ENCODE measurements around the gene ACOXL.
"Not testable (repeated sequence)": the region's sequence is repeated elsewhere in the genome, so short reads cannot be mapped to it uniquely, and the experiment has no call there.

Gene ACOXL

GRCh38 chr2:110960281-110960680 is 227.9 kb downstream of the ACOXL start:
- no peak overlapping the region for H3K4me3 ChIP-seq (ENCODE audit: low read depth, low read length)
- TF ChIP-seq, protein P1, sequence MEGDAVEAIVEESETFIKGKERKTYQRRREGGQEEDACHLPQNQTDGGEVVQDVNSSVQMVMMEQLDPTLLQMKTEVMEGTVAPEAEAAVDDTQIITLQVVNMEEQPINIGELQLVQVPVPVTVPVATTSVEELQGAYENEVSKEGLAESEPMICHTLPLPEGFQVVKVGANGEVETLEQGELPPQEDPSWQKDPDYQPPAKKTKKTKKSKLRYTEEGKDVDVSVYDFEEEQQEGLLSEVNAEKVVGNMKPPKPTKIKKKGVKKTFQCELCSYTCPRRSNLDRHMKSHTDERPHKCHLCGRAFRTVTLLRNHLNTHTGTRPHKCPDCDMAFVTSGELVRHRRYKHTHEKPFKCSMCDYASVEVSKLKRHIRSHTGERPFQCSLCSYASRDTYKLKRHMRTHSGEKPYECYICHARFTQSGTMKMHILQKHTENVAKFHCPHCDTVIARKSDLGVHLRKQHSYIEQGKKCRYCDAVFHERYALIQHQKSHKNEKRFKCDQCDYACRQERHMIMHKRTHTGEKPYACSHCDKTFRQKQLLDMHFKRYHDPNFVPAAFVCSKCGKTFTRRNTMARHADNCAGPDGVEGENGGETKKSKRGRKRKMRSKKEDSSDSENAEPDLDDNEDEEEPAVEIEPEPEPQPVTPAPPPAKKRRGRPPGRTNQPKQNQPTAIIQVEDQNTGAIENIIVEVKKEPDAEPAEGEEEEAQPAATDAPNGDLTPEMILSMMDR (conservative IDR thresholded peaks at IDR 0.05; ENCODE audit: low read depth, low read length), result no peak
- DNase-seq (ENCODE audit: low read depth), result no peak

GRCh38 chr2:110960954-110961353 is 228.6 kb downstream of the ACOXL start:
- no peak for DNase-seq (ENCODE audit: low read depth)
- no peak overlapping the region for H3K4me3 ChIP-seq (ENCODE audit: low read depth, low read length)
- TF ChIP-seq, protein P1 (conservative IDR thresholded peaks at IDR 0.05; ENCODE audit: low read depth, low read length), result no peak

- DNase-seq (ENCODE audit: low read depth); H3K4me3 ChIP-seq (ENCODE audit: low read depth, low read length): not testable (repeated sequence)
Observed at GRCh38 chr2:110961643-110962042, 229.3 kb downstream of the ACOXL start.

DNA sequence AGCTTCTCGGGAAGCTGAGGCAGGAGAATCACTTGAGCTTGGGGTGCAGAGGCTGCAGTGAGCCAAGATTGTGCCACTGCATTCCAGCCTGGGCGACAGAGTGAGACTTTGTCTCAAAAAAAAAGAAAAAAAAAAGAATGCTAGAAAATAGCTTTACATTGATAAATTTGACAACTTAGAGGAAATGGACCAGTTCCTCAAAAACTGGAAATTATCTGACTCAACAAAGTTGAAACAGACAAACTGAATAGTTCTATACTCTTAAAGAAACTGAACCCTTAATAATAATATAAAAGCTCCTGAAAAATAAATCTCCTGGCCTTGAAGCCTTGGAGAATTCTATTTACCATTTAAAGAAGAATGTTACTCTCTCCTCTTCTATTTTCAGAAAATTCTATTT is 237.3 kb downstream of the ACOXL start:
- TF ChIP-seq, protein P1 (conservative IDR thresholded peaks at IDR 0.05; ENCODE audit: low read depth, low read length), result no peak
- no peak overlapping the region for H3K4me3 ChIP-seq (ENCODE audit: low read depth, low read length)
- no peak for DNase-seq (ENCODE audit: low read depth)

DNA sequence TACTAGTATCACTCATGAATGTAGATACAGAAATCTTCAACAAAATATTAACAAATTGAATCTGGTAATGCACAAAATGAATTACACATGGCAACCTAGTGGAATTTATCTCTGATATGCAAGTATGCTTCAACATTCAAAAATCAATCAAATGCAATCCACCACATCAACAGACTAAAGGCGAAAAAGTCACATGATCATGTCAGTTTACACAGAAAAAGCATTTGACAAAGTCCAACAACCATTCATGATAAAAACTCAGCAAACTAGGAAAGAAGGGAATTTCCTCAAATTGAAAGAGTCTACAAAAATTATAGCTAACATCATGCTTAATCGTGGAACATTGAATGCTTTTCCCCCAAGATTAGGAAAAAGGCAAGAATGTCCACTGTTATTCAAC is 237.8 kb downstream of the ACOXL start:
- no peak for DNase-seq (ENCODE audit: low read depth)
- no peak overlapping the region for H3K4me3 ChIP-seq (ENCODE audit: low read depth, low read length)
- TF ChIP-seq, protein P1 (conservative IDR thresholded peaks at IDR 0.05; ENCODE audit: low read depth, low read length), result no peak

- TF ChIP-seq, protein P1 (conservative IDR thresholded peaks at IDR 0.05; ENCODE audit: low read depth, low read length), result no peak
- no peak overlapping the region for H3K4me3 ChIP-seq (ENCODE audit: low read depth, low read length)
- DNase-seq (ENCODE audit: low read depth), result no peak
Observed at GRCh38 chr2:110971811-110972210, 239.4 kb downstream of the ACOXL start.

GRCh38 chr2:110973262-110973661 is 240.9 kb downstream of the ACOXL start:
- no peak for DNase-seq (ENCODE audit: low read depth)
- no peak overlapping the region for H3K4me3 ChIP-seq (ENCODE audit: low read depth, low read length)
- TF ChIP-seq, protein P1 (conservative IDR thresholded peaks at IDR 0.05; ENCODE audit: low read depth, low read length), result no peak

DNA sequence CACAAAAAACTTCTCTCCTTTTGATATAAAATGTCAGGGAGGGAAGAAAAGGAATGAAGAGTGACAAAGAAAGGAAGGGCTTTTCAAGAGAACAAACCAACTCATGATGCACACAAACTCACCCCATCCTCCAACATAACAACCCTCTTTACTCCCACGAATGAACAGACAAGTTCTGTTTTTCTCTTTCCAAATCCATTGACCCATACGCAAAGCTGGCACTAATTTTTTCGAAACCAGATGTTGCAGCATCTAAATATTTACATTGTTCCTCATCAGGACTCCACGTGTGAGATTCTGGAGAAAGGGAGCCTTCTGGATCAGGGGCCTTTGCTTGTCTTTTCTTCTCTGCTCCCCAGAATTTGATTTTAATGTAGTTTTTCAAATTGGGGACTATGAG is 245.0 kb downstream of the ACOXL start:
- TF ChIP-seq, protein P1 (conservative IDR thresholded peaks at IDR 0.05; ENCODE audit: low read depth, low read length), result no peak
- no peak overlapping the region for H3K4me3 ChIP-seq (ENCODE audit: low read depth, low read length)
- DNase-seq (ENCODE audit: low read depth), result no peak
